Measurements from ENCODE around the gene CC2D2B. TPM values are rescaled to one million over a fixed set of nuclear protein-coding genes. Genes with fewer than 3 reads are reported as not detected.
A peak's percentile ranks its signal among the peaks of the same experiment; 100 is the strongest.

Gene CC2D2B
- total and polyA plus RNA-seq, 4 donors: 0.05 to 0.59 (median 0.08) TPM

GRCh38 chr10:95861386-95861785 lies 46.4 kb upstream of the CC2D2B start (continued):
- no peak for TF ChIP-seq REST (IDR thresholded peaks at IDR 0.05)

GRCh38 chr10:95864906-95865813 lies 42.6 kb upstream of the CC2D2B start:
- no peak overlapping the region for H3K9ac ChIP-seq (ENCODE audit: low read depth in 1 of 2, low read length in 2 of 2)
- no peaks in the 10 kb centered on the region for H3K4me1 ChIP-seq (ENCODE audit: control insufficient read depth in 4 of 4, insufficient read depth in 4 of 4, low read length in 3 of 4)
- 52% methylated on average over 7 of the region's 7 CpGs for WGBS
- no peak overlapping the region for H3K27ac ChIP-seq (ENCODE audit: low read depth in 1 of 2, low read length in 2 of 2)
- H3K27me3 ChIP-seq (ENCODE audit: control insufficient read depth in 4 of 4, insufficient read depth in 4 of 4, low read length in 3 of 4): no peaks in the 10 kb centered on the region
- H3K4me3 ChIP-seq (ENCODE audit: low read depth in 1 of 3, low read length in 3 of 3): no peak overlapping the region
- H3K36me3 ChIP-seq (ENCODE audit: control insufficient read depth in 4 of 4, insufficient read depth in 3 of 4, low read depth in 1 of 4, low read length in 3 of 4): peaks cover 0 to 2% (median under 1%) of the 10 kb centered on the region in 4 donors
- no peaks in the 10 kb centered on the region for H3K9me3 ChIP-seq (ENCODE audit: control insufficient read depth in 4 of 4, low read length in 3 of 4)
- TF ChIP-seq REST (IDR thresholded peaks at IDR 0.05) (no peak), CTCF (IDR thresholded peaks at IDR 0.05; ENCODE audit: low read depth, low read length, missing input control) (peak; percentile 33), RAD21 (IDR thresholded peaks at IDR 0.05) (peak; percentile 72 to 81)
- no peak for DNase-seq (ENCODE audit: low spot score)

GRCh38 chr10:95865814-95866466 lies 41.8 kb upstream of the CC2D2B start:
- H3K9me3 ChIP-seq (ENCODE audit: control insufficient read depth in 4 of 4, low read length in 3 of 4): no peaks in the 10 kb centered on the region
- H3K9ac ChIP-seq (ENCODE audit: low read depth in 1 of 2, low read length in 2 of 2): no peak overlapping the region
- H3K36me3 ChIP-seq (ENCODE audit: control insufficient read depth in 4 of 4, insufficient read depth in 3 of 4, low read depth in 1 of 4, low read length in 3 of 4): peaks cover 0 to 2% (median under 1%) of the 10 kb centered on the region in 4 donors
- H3K4me1 ChIP-seq (ENCODE audit: control insufficient read depth in 4 of 4, insufficient read depth in 4 of 4, low read length in 3 of 4): no peaks in the 10 kb centered on the region
- WGBS: 64% methylated on average over 6 of the region's 6 CpGs
- no peak overlapping the region for H3K27ac ChIP-seq (ENCODE audit: low read depth in 1 of 2, low read length in 2 of 2)
- no peak overlapping the region for H3K4me3 ChIP-seq (ENCODE audit: low read depth in 1 of 3, low read length in 3 of 3)
- DNase-seq (ENCODE audit: low spot score): no peak
- H3K27me3 ChIP-seq (ENCODE audit: control insufficient read depth in 4 of 4, insufficient read depth in 4 of 4, low read length in 3 of 4): no peaks in the 10 kb centered on the region
- TF ChIP-seq ATF3 (IDR thresholded peaks at IDR 0.05) (no peak), TAF1 (conservative IDR thresholded peaks at IDR 0.05) (no peak), SP1 (IDR thresholded peaks at IDR 0.05) (peak; percentile 23), EGR1 (IDR thresholded peaks at IDR 0.05; ENCODE audit: low read depth in 2 of 2) (no peak), HNF4G (IDR thresholded peaks at IDR 0.05) (no peak), HNF4A (conservative IDR thresholded peaks at IDR 0.05) (peak; percentile 18 to 48), FOXA1 (IDR thresholded peaks at IDR 0.05) (no peak), MAX (IDR thresholded peaks at IDR 0.05) (no peak)
